GM18951 (cell line): ENCODE results near the gene BOK.

Experiments
- POLR2A ChIP-seq: IDR thresholded peaks from 4 replicates; pipeline ENCODE4 v1.6.1; 2011; ENCODE audit warnings: mild to moderate bottlenecking; ENCODE audit not compliant: insufficient read length, insufficient read depth; ENCODE audit errors: extremely low read depth
- in situ Hi-C: fragments of 300-500 bp; cut with MboI; formaldehyde crosslinking; loops from one replicate; pipeline ENCODE4 v1.12.0; 2022; ENCODE audit warnings: low sequenced_read_pairs, mixed read lengths, inconsistent platforms; ENCODE audit not compliant: unreplicated experiment

BOK gene

GRCh38 chr2:241615522-241616052 is 57.0 kb downstream of the BOK start:
- TF ChIP-seq POLR2A = no peak
- in situ Hi-C loops = no loop called here

GRCh38 chr2:241616168-241617125 is 57.9 kb downstream of the BOK start:
- in situ Hi-C loops = no loop called here
- TF ChIP-seq POLR2A = no peak

GRCh38 chr2:241617431-241618154 is 59.0 kb downstream of the BOK start:
- in situ Hi-C loops = no loop called here
- TF ChIP-seq POLR2A = peak; percentile 29

- in situ Hi-C loops = no loop called here
- TF ChIP-seq POLR2A = no peak
Measured at GRCh38 chr2:241618296-241618805, 59.8 kb downstream of the BOK start.

- no peak for TF ChIP-seq POLR2A
- in situ Hi-C loops = no loop called here
Measured at GRCh38 chr2:241618829-241619228, 60.3 kb downstream of the BOK start.

GRCh38 chr2:241619597-241620418 is 61.3 kb downstream of the BOK start:
- no peak for TF ChIP-seq POLR2A

GRCh38 chr2:241620419-241620769 is 61.8 kb downstream of the BOK start:
- in situ Hi-C loops = no loop called here
- no peak for TF ChIP-seq POLR2A

More at GRCh38 chr2:241619597-241620418, 61.3 kb downstream of the BOK start:
- in situ Hi-C loops = no loop called here
